ENCODE measurements around the gene CSAD.
"Not testable (repeated sequence)": the region's sequence is repeated elsewhere in the genome, so short reads cannot be mapped to it uniquely, and the experiment has no call there.

Gene CSAD

DNA sequence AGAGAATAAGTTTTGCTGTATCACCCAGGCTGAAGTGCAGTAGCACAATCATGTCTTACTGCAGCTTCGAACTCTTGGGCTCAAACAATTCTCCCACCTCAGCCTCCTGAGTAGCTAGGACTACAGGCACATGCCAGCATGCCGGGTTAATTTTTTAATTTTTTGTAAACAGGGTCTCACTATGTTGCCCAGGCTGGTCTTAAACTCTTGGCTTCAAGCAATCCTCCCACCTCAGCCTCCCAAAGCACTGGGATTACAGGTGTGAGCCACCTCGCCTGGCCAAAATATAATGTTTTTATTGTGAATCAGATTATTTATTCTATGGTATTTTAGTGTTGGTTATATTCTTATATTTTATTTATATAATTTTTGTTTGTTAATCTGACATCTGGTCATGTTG, 4.0 kb downstream of the CSAD start:
- DNase-seq = no peak

- DNase-seq = no peak
Observed at GRCh38 chr12:53174881-53175491, 5.7 kb downstream of the CSAD start.

DNA sequence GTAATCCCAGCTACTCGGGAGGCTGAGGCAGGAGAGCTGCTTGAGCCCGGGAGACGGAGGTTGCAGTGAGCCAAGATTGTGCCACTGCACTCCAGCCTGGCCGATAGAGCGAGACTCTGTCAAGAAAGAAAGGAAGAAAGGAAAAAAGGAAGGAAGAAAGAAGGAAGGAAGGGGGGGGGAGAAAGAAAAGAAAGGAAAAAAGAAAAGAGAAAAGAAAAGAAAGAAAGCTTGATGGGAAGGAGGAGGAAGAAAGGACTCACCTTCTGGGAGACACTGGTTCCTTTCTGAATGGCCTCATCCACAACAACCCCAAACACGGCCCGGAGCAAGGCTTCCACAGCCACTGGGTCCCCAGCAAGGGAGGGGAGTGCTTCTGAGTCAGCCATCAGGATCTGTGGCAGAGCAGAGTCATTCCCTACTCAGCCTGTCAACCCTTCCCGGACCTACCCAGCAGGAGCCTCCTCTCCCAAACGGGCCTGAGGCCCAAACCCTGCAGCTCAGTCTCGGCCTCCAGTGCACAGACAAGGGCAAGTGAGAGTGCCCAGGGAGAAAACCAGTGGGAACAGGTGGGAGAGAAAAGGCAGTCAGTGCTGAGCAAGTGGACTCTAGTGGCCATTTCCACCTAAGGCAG, 7.5 kb downstream of the CSAD start:
- no peak for DNase-seq

DNA sequence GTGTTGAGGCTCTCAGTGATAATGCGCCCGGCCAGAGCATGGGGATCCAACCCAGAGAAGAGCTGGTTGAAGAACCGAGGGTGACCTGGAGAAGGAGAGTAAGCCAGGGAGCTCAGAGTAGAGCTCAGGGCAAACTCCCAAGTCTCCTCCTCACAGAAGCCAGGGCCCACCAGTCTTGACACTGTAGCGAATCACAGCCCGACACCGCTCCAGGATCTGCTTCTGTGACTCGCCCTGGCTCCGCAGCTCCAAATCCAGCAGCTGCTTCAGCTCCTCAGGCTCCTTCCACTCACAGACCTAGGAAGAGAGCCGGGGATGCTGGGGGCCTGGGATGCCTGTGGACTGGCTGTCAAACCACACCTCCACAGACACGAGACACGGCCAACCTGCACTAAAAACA, 8.4 kb downstream of the CSAD start:
- DNase-seq = no peak

DNA sequence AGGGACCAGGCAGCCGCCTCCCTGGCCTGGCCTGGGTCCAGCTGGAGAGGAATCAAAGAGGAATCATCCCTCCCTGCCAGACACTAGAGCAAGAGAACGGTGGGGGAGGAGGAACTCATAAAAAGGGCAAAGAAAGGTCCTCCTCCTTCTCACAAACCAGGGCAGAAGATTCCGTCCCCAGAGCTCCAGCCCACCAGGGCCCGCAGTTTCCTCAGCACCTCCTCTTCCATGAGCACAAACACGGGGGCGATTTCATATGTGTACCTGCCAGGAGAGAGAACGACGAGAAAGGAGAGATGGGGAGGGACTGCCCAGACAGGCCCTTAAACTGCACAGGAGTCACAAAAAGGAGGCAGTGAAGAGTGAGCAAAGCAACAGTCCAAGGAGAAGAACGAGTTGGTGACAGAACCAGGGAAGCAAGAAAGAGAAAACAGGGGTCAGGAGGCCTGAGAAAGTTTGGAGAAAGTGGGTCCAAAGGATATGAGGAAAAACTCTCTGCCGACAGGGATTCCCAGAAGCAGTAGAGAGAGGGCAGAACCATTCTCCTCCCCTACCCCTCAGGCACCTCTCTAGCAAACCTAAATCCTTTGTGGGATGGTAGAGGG, 8.9 kb downstream of the CSAD start:
- no peak for DNase-seq

DNA sequence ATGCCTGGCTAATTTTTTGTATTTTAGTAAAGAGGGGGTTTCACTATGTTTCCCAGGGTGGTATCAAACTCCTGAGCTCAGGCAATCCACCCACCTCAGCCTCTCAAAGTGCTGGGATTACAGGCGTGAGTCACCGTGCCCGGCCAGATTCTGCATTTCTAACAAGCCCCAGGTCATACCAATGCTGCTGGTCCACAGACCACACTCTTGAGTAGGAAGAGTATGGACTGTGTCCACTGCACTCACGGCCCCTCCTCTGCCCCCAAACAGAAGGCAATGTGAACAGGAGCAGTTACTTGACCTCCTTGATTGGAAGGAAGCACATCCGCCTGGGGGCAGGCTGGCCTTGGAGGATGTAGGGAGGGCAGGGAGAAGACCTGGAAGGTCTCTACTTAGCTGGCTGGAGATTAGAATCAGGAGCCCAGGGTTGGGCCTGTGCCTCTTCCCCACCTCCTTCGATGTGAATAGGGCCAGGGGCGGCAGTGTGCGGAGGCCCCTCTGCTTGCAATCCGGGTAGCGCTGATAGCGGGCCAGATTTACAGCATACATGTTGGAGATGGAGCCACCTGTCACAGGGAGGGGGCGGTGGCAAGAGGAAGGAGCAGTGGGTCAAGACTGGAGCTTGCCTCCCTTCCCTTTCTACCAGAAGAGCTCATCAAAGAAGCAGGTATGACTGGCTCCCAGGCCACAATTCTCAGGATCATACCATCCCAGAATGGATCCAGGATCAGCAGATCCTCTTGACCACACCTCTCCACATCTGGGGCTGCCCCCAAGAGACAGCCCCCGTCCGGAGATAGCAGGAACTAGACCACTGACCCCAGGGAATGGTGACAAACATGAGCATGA, 9.6 kb downstream of the CSAD start:
- no peak for DNase-seq

- no peak for DNase-seq
Observed at GRCh38 chr12:53170215-53170614, 10.5 kb downstream of the CSAD start.

DNA sequence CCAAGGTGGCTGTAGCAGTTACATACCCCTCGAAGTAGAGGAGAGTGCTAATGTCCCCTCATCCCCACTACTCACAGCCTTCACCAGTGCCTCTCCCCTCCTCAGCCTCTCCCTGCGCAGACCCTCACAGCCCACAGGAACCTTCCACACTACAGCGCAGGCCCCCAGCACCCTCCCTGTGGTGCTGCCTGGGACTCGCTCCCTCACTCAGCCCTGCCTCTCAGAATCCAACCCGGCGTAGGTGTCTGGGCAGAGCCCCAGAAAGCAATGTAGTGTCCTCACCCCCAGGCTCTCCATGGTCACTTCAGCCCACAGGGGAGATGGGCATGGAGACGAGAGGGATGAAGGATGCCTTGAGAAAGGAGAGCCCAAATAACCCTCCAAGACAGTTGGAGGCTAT, 11.1 kb downstream of the CSAD start:
- no peak for DNase-seq

DNA sequence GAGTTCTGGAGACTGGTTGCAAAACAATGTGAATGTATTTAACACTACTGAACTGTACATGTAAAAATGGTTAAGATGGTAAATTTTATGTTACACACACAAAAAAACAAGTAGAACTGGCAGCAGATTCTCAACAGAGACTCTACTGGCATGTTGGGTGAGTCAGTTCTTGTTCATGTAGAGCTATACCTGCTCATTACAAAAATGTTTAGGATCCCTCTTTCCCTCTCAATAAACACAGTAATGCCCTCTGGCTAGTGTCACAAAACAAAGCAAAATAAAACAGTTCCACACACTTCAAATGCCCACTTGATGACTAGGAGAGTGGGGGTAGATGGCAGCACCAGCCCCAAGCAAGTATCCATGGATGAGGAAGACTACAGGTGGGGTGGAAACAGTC, 13.9 kb downstream of the CSAD start:
- no peak for DNase-seq

DNA sequence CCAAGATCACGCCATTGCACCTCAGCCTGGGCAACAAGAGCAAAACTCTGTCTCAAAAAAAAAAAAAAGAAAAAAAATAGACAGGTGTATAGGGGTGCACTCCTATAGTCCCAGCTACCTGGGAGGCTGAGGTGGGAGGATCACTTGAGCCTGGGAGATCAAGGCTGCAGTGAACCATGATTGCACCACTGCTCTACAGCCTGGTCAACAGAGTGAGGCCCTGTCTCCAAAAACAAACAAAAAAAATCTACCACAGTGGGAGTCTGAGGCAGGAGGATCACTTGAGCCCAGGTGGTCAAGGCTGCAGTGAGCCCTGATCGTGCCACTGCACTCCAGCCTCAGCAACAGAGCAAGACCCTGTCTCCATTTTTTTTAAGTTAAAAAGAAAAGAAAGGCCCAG, 17.7 kb downstream of the CSAD start:
- not testable (repeated sequence) for DNase-seq

- DNase-seq = no peak
Observed at GRCh38 chr12:53161119-53161911, 19.4 kb downstream of the CSAD start.

DNA sequence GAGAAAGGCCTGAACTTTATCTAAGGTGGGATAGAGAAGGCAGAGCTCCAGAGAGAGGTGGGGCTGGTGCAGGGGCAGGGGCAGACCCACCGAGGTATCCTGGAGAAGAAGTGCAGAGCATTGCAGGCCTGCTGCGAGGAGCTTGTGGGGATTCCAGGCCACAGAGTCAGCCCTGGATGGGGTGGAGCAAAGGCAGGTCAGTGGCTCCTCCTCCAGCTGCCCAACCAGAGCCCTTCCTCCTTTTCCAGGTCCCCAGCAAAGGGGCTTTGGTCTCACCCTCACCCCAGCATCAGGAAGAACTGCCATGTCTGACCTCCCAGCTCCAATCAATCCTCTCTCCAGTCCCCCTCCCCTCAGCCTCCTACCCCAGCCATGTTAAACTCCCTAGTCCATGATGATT, 20.1 kb downstream of the CSAD start:
- DNase-seq = no peak

GRCh38 chr12:53160000-53160399, 20.7 kb downstream of the CSAD start:
- DNase-seq = no peak

DNA sequence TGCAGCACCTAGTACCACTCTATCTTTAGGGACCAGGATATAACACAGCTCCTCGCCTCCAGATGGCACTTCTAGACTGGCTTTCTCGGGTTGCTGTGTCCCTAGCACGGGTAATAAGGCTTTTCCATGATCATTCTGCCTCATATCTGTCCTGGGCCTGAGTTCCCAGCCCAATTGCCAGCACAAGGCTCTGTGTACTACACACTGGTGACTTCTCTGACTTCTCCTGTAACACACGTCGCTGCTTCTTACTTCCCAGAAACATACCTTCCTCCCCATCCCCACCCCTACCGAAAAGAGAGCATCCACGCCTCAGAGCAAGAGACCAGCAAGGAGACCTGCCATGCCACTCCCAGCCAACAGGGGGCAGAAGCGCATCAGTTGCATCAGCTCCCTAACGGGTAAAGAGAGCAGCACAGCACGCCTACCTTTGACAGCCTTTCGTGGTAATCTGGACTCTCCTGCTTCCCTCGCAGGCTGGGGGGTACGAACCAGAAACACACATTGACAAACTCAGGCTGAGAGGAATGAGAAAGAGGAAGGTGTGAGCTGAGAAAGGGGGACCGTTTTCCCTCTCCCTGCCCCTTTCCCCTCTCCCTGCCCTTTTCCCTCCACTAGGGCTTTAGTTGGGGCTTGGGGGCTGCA, 21.4 kb downstream of the CSAD start:
- peak; percentile 25 for DNase-seq

- DNase-seq = no peak
Observed at GRCh38 chr12:53152390-53152789, 28.3 kb downstream of the CSAD start.

GRCh38 chr12:53151039-53151438, 29.7 kb downstream of the CSAD start:
- no peak for DNase-seq

DNA sequence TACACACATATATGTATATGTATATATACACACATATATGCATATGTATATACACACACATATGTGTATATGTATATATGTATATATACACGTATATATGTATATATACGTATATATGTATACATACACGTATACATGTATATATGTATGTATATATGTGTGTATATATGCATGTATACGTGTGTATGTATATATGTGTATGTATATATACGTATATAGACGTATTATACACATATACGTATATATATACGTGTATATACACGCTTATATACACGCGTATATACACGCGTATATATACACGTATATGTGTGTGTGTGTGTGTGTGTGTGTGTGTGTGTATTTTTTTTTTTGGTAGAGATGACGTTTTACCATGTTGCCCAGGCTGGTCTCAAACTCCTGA, 33.1 kb downstream of the CSAD start:
- no peak for DNase-seq

DNA sequence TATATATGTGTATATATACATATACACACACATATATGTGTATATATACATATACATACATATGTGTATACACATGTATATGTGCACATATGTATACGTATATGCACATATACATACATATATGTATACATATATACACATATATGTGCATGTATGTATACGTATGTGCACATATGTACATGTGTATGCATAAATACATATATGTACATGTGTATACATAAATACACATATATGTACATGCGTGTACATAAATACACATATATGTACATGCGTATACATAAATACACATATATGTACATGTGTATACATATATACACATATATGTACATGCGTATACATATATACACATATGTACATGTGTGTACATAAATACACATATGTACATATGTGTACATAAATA, 33.5 kb downstream of the CSAD start:
- no peak for DNase-seq

GRCh38 chr12:53145383-53146260, 35.1 kb downstream of the CSAD start:
- DNase-seq = no peak

DNA sequence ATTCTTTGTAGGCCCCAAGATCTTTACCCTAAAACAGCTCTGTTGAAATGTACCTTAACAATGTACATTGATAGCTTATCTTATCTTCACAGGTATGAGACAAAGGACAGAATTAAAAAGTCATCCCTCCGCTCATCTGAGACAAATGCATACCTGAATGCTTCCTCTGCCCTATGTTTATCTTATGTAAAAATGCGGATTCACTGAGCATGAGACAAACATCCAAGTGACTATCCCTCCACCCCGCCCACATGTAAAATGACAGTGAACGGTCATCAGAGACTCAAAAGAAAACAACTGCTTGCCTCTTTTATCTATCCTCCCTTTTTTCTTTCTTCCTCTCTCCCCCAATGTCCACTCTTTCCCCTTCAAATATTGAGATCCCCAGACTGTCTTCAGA, 37.4 kb downstream of the CSAD start:
- no peak for DNase-seq

DNA sequence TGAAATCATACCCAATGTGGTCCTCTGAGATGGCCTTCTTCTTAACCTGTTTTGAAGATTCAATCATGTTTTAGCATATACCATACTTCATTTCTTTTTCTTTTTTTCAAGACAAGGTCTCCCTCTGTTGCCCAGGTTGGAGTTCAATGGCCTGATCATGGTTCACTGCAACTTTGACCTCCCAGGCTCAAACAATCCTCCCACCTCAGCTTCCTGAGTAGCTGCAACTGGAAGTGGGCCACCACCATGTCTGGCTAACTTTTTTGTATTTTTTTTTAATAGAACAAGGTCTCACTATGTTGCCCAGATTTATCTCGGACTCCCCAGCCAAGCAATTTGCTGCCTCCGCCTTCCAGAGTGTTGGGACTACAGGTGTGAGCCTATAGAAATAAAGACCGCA, 47.0 kb downstream of the CSAD start:
- DNase-seq = no peak

Measured in NCI-H524 treated with DMSO at 0.1 percent for 48 hours (cell line).